WTC11 (cell line): ENCODE data around the gene RAP1GAP. TPM values are rescaled to one million over a fixed set of nuclear protein-coding genes. Genes with fewer than 3 reads are reported as not detected.
A peak's percentile ranks its signal among the peaks of the same experiment; 100 is the strongest.

Experiments
- ATAC-seq: fragments of 200-7000 bp; cut with Tn5 transposase; 2 replicates; pipeline ENCODE4 v1.10.0; 2021; ENCODE audit warnings: mild to moderate bottlenecking, moderate library complexity
- CTCF ChIA-PET: fragments of 300-600 bp; sonication (Branson Sonifier 250); formaldehyde crosslinking; loops from one replicate; lab custom pipeline; 2021; ENCODE audit warnings: antibody characterized with exemption; lab: Charles Lee
- POLR2A ChIA-PET: fragments of 350-600 bp; sonication (Branson Sonifier 250); formaldehyde crosslinking; loops from one replicate; lab custom pipeline; 2021; ENCODE audit warnings: antibody characterized with exemption; lab: Charles Lee
- DNase-seq: peaks from one replicate; pipeline ENCODE4 v3.0.0; 2021; ENCODE audit warnings: low spot score
- H3K27ac Mint-ChIP-seq: 2 replicates; pipeline ENCODE4 v1.8.0; 2021; ENCODE audit warnings: mixed read lengths
- H3K27me3 Mint-ChIP-seq: 2 replicates; pipeline ENCODE4 v1.8.0; 2021; ENCODE audit warnings: low read depth, mild to moderate bottlenecking, moderate library complexity, mixed read lengths
- H3K36me3 Mint-ChIP-seq: 2 replicates; pipeline ENCODE4 v1.8.0; 2021; ENCODE audit warnings: mixed read lengths
- H3K4me1 Mint-ChIP-seq: 2 replicates; pipeline ENCODE4 v1.8.0; 2022; ENCODE audit warnings: mixed read lengths
- H3K4me3 Mint-ChIP-seq: 2 replicates; pipeline ENCODE4 v1.8.0; 2021; ENCODE audit warnings: mild to moderate bottlenecking, moderate library complexity, mixed read lengths
- H3K9me3 Mint-ChIP-seq: 2 replicates; pipeline ENCODE4 v1.8.0; 2021; ENCODE audit warnings: mixed read lengths
- CREB1 ChIP-seq: sonication (generic); formaldehyde crosslinking; IDR thresholded peaks from 2 replicates; pipeline ENCODE4 v1.8.0; 2023; ENCODE audit warnings: mild to moderate bottlenecking, missing genetic modification reagents
- GRHL2 ChIP-seq: fragments of 250-450 bp; sonication (Bioruptor Pico); IDR thresholded peaks from 2 replicates; pipeline ENCODE4 v1.8.0; 2022; ENCODE audit warnings: mild to moderate bottlenecking, moderate library complexity; ENCODE audit not compliant: insufficient replicate concordance, severe bottlenecking
- JUN ChIP-seq: sonication (generic); formaldehyde crosslinking; IDR thresholded peaks from 2 replicates; pipeline ENCODE4 v1.8.0; 2023; ENCODE audit warnings: mild to moderate bottlenecking, missing genetic modification reagents
- OVOL2 ChIP-seq: fragments of 250-450 bp; sonication (Bioruptor Pico); IDR thresholded peaks from 2 replicates; pipeline ENCODE4 v1.9.0; 2021; ENCODE audit warnings: mild to moderate bottlenecking, borderline replicate concordance
- SMAD3 ChIP-seq: sonication (generic); formaldehyde crosslinking; IDR thresholded peaks from 2 replicates; pipeline ENCODE4 v1.8.0; 2022; ENCODE audit warnings: missing genetic modification reagents, mild to moderate bottlenecking, borderline replicate concordance
- ZNF219 ChIP-seq: sonication (generic); formaldehyde crosslinking; IDR thresholded peaks from 2 replicates; pipeline ENCODE4 v1.8.0; 2023; ENCODE audit warnings: missing genetic modification reagents, mild to moderate bottlenecking, borderline replicate concordance
- ZNF317 ChIP-seq: sonication (generic); formaldehyde crosslinking; IDR thresholded peaks from 2 replicates; pipeline ENCODE4 v1.8.1; 2023; ENCODE audit warnings: low read depth, mild to moderate bottlenecking, moderate library complexity, missing genetic modification reagents, borderline replicate concordance
- total RNA-seq: library from RNA; stranded (reverse); gene quantifications from 3 replicates; pipeline ENCODE4 v1.2.3, GENCODE V29; 2021
- TF ChIP-seq, protein P1 (sequence below): fragments of 250-450 bp; sonication (Bioruptor Pico); IDR thresholded peaks from 2 replicates; pipeline ENCODE4 v1.8.0; 2021; ENCODE audit warnings: mild to moderate bottlenecking
- TF ChIP-seq, protein P2 (sequence below): fragments of 250-450 bp; sonication (Bioruptor Pico); IDR thresholded peaks from 2 replicates; pipeline ENCODE4 v2.1.2; 2022; ENCODE audit warnings: mild to moderate bottlenecking, moderate library complexity
- TF ChIP-seq, protein P3 (sequence below): sonication (generic); formaldehyde crosslinking; IDR thresholded peaks from 2 replicates; pipeline ENCODE4 v1.8.0; 2022; ENCODE audit warnings: mild to moderate bottlenecking, missing genetic modification reagents
- TF ChIP-seq, protein P4 (sequence below): sonication (generic); formaldehyde crosslinking; IDR thresholded peaks from 2 replicates; pipeline ENCODE4 v1.8.1; 2023; ENCODE audit warnings: mild to moderate bottlenecking, missing genetic modification reagents, borderline replicate concordance
- TF ChIP-seq, protein P5 (sequence below): sonication (generic); formaldehyde crosslinking; IDR thresholded peaks from 2 replicates; pipeline ENCODE4 v1.8.1; 2022; ENCODE audit warnings: mild to moderate bottlenecking, missing genetic modification reagents, moderate library complexity, borderline replicate concordance

RAP1GAP gene
- total RNA-seq, 1 experiment from 2014 or later = 7.6 TPM

DNA sequence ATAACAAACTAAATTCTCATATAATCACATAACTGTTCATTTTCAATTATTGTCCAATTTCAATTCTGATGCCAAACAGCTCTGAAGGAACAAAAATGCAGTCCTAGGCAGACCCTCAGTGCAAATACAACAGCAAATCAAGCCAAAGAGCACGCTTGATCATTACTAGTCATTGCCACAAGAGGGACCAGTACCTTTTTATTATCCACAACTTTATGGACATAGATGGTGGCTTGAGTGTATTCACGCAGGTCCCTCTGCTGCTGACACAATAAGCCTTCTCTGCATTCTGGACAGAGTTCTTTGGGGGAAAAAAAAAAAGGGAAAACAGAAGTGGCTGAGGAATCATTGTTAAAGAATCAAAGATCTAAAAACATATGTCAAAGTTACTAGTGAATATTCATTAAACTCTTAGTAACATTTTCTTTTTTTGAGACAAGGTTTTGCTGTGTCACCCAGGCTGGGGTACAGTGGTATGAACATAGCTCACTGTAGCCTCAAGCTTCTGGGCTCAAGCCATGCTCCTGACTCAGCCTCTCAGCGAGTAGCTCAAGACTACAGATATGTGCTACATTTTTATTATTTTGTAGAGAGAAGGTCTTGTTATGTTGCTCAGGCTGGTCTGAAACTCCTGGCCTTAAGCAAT lies 34.3 kb upstream of the RAP1GAP start:
- peaks cover 43% of the 10 kb centered on the region for H3K36me3 Mint-ChIP-seq
- no peaks in the 10 kb centered on the region for H3K9me3 Mint-ChIP-seq
- H3K4me3 Mint-ChIP-seq = no peak overlapping the region
- ChIA-PET POLR2A (interaction anchor here (0.5 kb wide), 1 partner anchor 55 kb away, joined by 5 read pairs; no protein-coding TSS in a partner anchor), CTCF (interaction anchor here (0.5 to 1.2 kb wide), 3 partner anchors 35 to 792 kb away, joined by 3 to 4 read pairs (median 3); no protein-coding TSS in a partner anchor)
- H3K27ac Mint-ChIP-seq = no peak overlapping the region
- peak; percentile 55 for ATAC-seq
- no peak for TF ChIP-seq CREB1 (CRISPR knock-in tag)
- TF ChIP-seq ZNF317 (CRISPR knock-in tag) = no peak
- TF ChIP-seq ZNF219 = no peak
- TF ChIP-seq, protein P1, sequence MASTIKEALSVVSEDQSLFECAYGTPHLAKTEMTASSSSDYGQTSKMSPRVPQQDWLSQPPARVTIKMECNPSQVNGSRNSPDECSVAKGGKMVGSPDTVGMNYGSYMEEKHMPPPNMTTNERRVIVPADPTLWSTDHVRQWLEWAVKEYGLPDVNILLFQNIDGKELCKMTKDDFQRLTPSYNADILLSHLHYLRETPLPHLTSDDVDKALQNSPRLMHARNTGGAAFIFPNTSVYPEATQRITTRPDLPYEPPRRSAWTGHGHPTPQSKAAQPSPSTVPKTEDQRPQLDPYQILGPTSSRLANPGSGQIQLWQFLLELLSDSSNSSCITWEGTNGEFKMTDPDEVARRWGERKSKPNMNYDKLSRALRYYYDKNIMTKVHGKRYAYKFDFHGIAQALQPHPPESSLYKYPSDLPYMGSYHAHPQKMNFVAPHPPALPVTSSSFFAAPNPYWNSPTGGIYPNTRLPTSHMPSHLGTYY (CRISPR knock-in tag) = no peak
- TF ChIP-seq, all 79 proteins: peak for 0
- no peak for DNase-seq
- Mint-ChIP-seq H3K27me3 (no peaks in the 10 kb centered on the region), H3K4me1 (peaks cover 38% of the 10 kb centered on the region)

DNA sequence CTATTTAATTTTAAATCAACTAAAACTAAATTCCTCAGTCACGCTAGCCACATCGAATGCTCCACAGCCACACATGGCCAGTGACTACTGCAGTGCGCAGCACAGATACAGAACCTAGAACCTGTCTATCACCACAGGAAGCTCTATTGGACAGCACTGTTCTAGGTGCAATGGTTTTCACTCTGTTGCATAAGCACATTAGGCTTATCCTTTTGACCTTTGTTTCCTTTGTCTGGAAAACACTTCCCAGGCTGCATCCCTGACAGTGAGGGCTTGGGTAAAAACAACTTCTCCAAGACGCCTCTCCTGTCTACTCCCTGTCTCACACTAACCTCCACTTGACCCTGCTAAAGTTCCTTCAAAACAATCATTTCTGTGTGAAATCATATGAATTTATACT lies 33.6 kb upstream of the RAP1GAP start:
- DNase-seq (no peak), ATAC-seq (no peak)
- POLR2A ChIA-PET = interaction anchor here (0.5 kb wide), 1 partner anchor 55 kb away, joined by 5 read pairs; no protein-coding TSS in a partner anchor
- Mint-ChIP-seq H3K27me3 (no peaks in the 10 kb centered on the region), H3K36me3 (peaks cover 49% of the 10 kb centered on the region), H3K27ac (no peak overlapping the region), H3K9me3 (no peaks in the 10 kb centered on the region), H3K4me1 (peaks cover 36% of the 10 kb centered on the region), H3K4me3 (no peak overlapping the region)
- no peak for TF ChIP-seq OVOL2 (CRISPR knock-in tag)
- TF ChIP-seq, protein P2, sequence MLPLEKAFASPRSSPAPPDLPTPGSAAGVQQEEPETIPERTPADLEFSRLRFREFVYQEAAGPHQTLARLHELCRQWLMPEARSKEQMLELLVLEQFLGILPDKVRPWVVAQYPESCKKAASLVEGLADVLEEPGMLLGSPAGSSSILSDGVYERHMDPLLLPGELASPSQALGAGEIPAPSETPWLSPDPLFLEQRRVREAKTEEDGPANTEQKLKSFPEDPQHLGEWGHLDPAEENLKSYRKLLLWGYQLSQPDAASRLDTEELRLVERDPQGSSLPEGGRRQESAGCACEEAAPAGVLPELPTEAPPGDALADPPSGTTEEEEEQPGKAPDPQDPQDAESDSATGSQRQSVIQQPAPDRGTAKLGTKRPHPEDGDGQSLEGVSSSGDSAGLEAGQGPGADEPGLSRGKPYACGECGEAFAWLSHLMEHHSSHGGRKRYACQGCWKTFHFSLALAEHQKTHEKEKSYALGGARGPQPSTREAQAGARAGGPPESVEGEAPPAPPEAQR (CRISPR knock-in tag) = no peak
- TF ChIP-seq, protein P3, sequence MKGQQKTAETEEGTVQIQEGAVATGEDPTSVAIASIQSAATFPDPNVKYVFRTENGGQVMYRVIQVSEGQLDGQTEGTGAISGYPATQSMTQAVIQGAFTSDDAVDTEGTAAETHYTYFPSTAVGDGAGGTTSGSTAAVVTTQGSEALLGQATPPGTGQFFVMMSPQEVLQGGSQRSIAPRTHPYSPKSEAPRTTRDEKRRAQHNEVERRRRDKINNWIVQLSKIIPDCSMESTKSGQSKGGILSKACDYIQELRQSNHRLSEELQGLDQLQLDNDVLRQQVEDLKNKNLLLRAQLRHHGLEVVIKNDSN = no peak
- TF ChIP-seq, protein P1 (CRISPR knock-in tag) = no peak
- TF ChIP-seq SMAD3 (CRISPR knock-in tag) = no peak
- TF ChIP-seq GRHL2 = no peak
- TF ChIP-seq JUN (CRISPR knock-in tag) = no peak
- TF ChIP-seq, protein P4, sequence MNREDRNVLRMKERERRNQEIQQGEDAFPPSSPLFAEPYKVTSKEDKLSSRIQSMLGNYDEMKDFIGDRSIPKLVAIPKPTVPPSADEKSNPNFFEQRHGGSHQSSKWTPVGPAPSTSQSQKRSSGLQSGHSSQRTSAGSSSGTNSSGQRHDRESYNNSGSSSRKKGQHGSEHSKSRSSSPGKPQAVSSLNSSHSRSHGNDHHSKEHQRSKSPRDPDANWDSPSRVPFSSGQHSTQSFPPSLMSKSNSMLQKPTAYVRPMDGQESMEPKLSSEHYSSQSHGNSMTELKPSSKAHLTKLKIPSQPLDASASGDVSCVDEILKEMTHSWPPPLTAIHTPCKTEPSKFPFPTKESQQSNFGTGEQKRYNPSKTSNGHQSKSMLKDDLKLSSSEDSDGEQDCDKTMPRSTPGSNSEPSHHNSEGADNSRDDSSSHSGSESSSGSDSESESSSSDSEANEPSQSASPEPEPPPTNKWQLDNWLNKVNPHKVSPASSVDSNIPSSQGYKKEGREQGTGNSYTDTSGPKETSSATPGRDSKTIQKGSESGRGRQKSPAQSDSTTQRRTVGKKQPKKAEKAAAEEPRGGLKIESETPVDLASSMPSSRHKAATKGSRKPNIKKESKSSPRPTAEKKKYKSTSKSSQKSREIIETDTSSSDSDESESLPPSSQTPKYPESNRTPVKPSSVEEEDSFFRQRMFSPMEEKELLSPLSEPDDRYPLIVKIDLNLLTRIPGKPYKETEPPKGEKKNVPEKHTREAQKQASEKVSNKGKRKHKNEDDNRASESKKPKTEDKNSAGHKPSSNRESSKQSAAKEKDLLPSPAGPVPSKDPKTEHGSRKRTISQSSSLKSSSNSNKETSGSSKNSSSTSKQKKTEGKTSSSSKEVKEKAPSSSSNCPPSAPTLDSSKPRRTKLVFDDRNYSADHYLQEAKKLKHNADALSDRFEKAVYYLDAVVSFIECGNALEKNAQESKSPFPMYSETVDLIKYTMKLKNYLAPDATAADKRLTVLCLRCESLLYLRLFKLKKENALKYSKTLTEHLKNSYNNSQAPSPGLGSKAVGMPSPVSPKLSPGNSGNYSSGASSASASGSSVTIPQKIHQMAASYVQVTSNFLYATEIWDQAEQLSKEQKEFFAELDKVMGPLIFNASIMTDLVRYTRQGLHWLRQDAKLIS = no peak
- TF ChIP-seq, protein P5, sequence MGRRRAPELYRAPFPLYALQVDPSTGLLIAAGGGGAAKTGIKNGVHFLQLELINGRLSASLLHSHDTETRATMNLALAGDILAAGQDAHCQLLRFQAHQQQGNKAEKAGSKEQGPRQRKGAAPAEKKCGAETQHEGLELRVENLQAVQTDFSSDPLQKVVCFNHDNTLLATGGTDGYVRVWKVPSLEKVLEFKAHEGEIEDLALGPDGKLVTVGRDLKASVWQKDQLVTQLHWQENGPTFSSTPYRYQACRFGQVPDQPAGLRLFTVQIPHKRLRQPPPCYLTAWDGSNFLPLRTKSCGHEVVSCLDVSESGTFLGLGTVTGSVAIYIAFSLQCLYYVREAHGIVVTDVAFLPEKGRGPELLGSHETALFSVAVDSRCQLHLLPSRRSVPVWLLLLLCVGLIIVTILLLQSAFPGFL = no peak
- CTCF ChIA-PET = interaction anchor here (0.5 to 1.2 kb wide), 2 partner anchors 36 to 261 kb away, joined by 3 read pairs; no protein-coding TSS in a partner anchor
